Hematopoietic multipotent progenitor cell treated with erythropoietin and hydrocortisone succinate and interleukin-3 and kit ligand, for 8 days (in vitro differentiated cells): Measurements from ENCODE around the gene KIAA0825.

Experiments used
- DNase-seq: peaks from one replicate; pipeline ENCODE4 v3.0.0-alpha.2; 2015

The KIAA0825 gene

DNA sequence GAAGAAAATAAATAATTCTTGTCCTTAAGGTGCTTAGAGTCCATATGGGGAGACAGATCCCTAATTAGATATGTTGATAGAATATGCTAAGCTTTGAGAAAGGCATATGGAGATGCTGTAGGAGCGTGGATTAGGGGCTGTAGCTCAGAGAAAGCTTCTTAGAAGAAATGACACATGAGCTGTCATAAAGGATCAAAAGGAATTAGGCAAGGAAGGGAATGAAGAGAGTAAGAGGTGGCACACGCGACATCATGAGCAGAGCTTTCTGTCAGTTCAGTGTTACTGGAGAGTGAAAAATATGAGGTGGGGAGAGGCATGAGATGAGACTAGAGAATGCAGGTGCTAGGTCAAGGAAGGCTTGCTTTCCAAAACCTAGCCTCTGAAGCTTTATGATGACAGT lies 118.6 kb downstream of the KIAA0825 start:
- no peak for DNase-seq

DNA sequence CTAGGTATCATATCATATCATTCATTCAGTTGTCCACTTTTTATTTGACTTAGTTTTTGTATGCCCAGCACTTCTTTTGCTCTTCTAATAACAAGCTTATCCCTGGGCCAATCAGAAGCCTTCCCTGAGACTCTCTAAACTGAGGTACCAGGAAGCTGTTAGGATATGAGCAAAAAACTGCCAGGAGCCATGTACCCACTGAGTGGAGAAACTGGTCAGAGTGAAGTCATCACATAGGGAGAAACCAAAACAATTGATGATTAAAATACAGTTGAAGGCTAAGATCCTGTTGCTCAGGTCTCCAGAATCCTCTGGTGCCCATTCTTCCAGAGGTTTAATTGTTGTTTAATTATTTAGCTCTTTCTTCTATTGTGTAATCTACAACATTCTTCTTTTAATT lies 120.2 kb downstream of the KIAA0825 start:
- no peak for DNase-seq

DNA sequence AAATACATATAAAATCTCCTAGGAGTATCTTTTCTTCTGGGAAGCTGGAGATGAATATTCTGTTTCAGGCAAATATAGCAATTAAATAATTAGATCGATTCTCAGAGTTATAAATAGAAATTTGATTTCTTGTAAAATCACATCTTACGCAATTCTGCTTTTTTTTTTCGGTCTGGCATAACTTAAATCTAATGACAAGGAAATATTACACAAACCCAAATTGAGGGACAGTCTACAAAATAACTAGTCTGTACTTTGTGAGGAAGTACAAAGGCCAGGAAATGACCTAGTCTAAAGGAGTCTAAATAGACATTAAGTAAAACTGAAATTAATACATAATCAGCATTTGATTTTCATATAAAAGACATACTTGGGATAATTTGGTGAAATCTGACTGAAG lies 133.3 kb downstream of the KIAA0825 start:
- no peak for DNase-seq

DNA sequence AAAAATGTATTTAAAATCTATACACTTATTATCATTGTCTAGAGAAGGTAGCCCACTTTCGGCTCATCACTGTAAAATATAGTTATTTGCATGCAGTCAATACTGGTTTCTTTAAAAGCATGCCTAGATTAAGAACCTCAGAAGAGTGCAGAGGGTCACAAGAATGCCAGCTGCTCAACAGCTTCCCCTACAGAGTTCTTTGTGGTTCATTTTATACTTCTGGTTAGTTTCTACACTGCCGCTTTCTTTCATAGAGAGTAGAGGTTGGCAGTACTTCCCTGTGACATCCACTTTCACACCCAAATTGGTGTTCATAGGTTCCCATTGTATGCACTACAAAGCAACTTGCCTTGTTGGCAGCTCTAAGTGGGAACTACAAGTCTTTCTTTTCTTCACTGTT lies 137.3 kb downstream of the KIAA0825 start:
- DNase-seq = no peak

DNA sequence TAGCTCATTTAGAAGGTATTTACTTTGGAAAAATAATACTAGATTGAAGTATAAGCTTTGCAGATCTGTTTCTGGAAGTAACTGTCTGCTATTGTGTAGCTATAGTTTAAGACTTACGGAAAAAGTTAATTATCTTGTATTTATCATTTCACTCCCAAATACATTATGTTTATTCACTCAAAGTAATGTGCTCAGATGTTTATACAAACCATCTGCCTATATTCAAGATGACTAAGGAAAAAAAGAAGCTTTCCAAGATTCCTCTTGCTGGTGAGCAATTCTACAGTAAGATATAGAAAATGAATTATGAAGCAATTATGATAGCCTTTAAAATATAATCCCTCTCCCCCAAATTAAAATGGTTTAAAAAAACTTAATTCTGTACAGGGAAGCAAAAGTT lies 137.9 kb downstream of the KIAA0825 start:
- DNase-seq = no peak

DNA sequence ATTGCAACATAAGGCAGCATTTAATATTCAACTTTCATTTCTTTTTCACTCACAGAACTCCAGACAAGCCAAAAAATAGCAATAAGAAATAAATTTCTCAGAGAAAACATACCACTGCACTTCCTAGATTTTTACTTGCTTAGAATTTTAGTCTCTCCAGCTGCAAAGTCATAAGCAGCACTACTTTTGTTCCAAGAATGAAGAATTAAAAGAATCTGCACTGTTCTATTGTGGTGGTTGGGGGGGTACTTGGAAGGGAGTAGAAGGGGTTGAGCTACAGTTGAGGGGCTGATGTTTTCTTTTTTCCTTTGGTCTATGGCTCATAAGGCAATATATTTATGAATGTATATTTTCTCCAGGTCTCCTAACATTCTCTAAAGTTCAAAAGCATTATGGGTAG lies 144.5 kb downstream of the KIAA0825 start:
- DNase-seq = no peak

DNA sequence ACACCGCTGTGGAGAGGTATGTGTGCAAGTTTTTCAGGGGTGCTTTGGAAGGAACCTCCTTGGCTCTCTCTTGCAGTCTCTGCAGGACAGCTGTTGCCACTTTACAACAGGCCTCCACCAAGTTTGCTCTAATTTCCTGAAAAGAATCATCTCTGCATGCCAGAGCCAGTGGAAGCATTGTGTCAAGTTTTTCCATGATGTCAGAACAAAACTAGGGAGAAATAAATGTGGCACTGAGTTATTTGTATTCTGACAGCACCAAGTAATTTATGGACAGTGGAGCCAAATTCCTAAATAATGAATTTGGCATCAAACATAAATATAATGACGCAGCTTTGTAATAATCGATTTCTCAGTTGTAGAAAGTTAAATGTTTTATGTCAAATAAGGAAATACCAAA lies 146.9 kb downstream of the KIAA0825 start:
- no peak for DNase-seq

DNA sequence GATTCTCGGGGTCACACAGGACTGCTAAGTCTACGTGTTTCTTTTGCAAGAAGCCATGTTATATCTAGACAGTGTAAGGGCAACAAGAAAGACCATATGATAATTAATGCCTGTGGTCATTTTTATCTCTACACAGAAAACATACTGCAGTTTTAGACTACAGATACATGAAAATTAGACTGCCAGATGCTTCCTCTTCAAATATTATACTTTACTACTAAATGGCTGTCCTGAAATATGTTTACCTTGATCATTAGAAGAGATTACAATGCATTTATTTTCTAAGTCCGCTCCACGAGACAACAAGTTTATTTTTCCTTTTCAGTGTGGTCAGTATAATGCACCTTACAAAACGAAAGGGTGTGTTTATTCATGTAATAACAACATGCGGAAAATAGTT lies 147.6 kb downstream of the KIAA0825 start:
- no peak for DNase-seq

DNA sequence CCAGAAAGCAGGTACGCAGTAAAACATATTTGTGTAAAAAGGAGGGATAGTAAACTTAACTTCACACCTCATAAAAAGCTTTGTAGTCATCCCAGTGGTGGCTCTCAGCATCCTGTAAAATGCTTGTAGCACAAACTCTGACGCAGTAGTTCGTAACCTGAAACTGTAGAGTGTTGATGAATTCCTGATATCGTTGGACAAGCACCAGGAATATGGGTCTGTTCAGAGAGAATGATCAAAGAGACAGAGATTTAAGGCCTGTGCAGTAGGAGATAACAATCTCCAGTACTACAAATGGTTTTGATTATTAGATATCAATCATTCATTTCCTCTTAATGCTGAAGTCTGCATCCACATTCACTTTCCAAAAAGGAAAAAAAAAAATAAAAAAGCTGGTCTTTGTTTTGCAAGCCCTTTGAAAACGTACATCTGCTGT lies 148.5 kb downstream of the KIAA0825 start:
- no peak for DNase-seq

DNA sequence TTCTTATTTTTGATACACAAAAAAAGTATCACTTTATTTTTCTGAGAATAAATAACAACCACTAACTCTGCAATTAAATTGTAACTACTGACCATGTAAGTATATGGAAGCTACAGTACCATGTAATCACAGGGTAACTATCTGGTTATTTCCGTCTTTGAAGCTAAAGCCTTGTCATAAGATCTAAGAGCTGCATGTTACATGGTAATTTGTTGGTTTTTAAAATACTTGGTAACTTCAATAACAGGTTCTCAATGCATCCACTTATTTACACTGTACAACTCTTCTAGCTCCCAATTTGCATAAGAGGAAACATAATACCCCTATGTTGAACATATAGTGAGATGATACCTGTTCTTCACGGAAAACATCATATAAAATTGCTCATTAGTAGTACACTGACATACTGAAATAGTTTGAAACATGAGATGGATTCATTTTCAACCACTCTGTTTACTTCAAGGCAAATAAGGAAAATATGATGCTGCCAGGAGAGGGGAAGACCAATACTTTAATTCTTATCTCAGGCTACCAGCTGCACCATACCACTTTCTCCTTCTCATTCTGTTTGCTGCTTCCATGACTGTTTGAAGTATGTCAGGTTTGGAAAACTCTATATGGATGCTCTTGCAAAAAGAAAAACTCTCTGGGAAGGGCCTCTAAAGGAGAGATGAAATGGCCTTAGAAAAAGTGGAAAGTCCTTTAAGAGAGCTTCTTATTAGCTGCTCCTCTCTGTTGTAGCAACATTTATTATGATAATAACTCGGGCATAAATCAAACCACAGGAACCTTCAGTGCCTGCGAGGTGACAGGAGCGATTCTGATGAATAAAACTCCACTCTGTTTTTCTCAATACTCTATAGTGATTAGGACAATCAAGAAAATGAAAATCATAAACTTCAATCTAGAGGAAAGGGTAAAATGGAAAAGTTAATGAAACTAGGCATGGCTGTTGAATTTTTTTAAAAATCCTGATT lies 150.2 kb downstream of the KIAA0825 start:
- DNase-seq = no peak

DNA sequence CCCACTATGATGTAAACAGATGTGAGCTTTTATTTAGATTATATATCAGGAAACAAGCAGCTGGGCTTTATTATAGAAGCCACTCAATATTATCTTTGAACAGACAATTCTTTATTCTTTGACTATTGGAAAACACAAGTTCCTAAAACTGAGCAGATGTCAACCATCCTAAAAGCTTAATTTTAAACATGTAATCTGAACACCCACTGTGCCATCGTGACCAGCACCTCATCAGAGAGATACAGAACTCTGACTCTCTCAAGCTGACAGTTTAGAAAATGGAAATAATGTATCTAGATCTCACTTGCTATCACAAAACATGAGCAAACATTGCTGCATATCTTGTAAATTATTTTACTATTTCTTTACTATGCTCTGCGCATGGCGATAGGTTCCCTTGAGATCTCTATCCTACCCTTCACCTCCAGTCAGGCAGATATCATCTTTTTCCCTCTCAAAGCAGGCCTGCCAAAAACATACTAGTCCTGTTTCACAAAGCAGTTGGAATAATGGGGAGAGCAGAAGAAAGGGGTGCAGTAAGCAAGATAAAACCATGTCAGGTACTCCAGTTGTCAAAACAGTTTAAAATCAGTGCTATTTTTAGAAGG lies 151.0 kb downstream of the KIAA0825 start:
- no peak for DNase-seq

DNA sequence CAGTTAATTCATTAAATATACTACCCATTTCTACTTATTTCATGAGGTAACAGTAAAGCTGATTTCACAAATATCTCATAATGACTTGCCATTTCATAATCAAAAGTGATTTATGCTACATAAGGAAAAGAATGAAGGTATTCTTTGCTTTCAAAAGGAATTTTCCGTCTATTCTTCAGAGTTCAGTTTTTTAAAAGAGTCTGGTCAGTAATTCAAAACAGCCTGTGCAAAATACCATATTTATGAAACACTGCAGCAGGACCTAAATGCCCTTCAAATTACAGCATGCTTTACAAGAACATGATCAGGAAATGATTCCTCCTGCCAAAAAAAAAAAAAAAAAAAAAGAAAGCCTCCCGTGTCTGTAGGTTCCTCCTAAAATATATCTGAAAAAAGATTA lies 154.7 kb downstream of the KIAA0825 start:
- DNase-seq = no peak

DNA sequence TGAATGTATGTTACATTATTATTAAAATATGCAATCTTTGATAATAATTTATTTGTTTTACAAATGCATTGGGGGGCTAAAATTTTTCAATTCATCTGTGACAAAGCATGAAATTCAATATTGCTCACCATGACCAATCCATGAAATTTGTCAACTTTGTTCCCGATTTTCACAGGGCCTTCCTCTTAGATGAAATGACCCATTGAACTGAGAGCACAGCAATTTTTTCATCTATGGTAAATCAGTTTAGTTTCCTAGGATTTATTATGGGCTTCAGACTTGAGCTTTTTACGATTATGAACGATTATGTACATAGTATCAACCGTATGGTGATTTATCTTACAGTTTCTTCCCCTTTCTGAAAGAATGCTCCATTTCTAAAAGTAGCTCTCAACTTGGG lies 157.3 kb downstream of the KIAA0825 start:
- no peak for DNase-seq

DNA sequence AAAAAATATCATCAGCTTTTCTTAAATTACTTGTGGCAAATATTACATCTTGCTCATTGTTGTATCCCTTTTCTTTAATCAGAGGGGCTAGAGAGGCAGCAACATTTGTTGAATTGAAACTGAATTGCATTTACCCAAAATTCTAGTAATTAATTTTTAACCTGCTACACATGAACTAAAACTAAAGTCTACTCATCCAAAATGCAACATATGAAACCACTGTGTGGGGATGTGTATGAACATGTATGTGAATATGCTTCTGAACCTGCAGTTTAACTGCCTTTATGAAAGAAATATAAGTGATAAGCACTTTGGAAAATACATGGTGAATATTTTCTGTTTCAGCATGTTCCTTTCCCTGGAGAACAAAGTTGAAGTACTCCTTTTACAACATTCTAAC lies 158.5 kb downstream of the KIAA0825 start:
- no peak for DNase-seq

DNA sequence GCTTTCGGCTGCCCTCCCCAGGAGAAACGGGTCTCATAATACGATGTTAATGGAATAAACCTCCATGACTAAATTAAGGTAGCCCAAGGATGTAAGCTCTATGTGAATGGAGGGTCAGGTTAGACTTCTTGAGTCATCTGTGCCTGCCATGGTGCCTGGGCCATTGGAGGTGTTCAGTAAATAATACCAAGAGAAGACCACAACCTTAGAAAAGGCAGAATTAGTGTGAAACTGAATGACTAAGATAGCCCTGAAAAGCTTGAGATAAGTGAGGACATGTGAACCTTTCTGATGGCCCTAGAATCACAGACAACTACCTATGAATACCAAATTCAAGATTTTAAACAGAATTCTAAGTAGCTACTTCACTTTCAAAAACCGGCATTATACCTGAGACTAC lies 160.6 kb downstream of the KIAA0825 start:
- no peak for DNase-seq

DNA sequence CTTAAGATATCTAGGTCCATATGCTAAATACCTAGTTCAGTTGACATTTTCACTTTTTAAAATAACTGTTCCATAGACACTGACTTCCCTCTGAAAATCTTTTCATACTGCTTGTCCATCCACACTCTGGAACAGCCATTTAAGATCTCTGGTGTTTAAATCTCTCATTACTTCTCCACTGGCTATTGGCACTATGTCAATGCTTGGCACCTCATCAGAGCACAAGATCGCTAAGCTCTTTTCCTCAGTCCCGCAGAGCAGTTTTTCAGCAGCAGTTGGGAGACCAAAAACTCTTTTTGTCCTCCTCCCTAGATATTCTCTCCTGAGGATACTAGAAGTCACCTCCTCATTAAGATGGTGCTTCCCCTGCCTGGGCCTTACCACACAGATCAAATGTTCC lies 172.7 kb downstream of the KIAA0825 start:
- no peak for DNase-seq

DNA sequence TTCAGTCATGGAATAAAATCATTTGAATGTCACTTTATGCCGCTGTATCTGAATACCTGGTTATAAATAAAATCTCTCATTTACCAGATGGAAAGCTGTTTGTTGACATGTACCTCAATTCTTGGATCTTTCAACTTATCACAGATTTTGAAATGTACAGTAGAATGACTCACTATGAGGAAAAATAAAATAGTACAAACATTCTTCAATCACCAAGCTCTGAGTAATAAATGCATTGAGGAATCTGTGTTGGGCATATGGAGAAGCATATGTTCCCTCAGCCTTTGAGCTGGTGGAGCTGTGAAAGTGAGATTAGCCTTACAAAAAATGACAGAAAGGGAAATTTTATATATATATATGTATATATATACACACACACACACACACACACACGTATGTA lies 175.4 kb downstream of the KIAA0825 start:
- DNase-seq = no peak

DNA sequence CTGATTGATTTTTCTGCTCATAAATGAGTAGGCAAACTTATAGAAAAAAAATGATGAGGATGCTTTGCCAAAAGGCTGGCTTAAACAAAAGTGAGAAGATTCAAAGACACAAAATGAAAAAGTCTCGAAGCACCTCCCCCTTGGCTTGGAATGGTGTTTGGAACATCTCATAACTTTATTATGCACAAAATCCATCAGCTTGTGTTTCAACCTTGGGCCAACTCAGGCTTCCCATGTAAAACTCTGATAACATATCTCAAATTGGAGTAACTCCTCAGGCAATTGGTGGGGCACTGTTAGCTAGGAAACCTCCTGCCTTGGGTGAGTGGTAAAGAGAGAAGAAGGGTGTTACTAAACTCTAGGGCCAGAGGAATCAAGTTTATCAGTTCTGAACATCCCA lies 176.3 kb downstream of the KIAA0825 start:
- DNase-seq = no peak

DNA sequence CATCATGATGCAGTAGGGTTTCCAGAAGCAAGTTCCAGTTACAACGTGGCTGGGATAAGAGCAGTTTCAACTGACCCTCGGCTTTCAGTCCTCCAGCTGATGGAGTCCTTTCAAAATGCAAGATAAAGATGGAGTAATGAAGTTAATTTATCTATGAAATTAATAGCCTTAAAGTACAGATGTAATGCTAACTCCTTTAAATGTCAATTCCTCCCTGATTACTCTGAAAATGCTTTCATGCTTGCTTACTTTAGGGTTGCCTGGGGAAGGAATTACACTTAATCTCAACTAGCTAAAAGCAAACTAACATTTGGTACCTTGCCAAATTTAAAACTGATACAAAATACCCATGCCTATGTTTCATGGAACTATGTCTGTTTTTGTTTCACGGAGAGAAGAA lies 178.4 kb downstream of the KIAA0825 start:
- DNase-seq = no peak

DNA sequence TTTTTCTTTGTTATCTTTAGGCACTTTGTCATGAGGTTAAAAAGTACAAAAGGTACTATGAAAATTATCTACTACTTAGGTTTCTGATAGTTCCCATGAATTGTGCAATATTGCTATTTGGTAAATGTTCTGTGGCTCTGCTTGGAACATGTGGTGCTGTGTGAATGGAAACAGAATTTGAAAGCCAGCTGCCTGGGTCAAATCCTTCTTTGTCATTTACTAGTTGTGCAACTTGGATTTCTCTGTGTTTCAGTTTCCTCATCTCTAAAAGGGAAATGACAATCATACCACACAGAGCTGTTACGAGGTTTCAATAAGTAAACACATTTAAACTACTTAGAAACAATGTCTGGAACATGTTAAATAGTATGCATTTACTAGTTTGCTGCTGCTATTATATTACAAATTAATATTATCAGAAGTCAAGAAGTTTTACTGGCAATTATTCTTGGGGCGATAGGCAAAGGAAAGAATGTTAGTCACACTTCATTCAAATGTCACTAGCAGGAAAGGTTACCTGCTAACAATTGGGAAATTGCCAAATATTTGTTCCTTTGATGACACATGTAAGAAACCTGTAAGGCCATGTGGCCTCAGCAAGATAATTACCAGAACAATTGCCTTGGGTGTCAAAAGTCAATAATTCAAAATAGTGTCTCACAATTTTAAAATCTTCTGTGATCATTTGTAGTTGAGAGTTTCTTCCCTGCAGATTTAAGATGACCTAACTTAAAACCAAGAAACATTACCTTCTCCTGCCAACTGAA lies 184.8 kb downstream of the KIAA0825 start:
- no peak for DNase-seq

DNA sequence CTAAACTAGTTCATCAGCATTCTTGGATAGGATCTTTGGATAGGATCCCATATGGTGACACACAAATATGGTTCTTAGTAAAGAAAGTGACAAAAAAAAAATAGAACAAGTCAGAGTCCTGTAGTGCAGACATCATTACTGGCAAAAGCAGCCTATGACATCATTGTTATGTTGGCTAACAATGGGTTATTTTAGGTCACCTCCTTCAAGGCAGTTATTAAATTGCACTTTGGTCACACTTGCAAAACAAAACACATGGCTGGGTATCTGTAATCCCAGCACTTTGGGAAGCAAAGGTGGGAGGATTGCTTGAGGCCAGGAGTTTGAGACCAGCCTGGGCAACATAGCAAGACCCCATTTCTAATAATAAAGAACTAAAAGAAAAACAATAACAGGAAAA lies 185.9 kb downstream of the KIAA0825 start:
- no peak for DNase-seq

DNA sequence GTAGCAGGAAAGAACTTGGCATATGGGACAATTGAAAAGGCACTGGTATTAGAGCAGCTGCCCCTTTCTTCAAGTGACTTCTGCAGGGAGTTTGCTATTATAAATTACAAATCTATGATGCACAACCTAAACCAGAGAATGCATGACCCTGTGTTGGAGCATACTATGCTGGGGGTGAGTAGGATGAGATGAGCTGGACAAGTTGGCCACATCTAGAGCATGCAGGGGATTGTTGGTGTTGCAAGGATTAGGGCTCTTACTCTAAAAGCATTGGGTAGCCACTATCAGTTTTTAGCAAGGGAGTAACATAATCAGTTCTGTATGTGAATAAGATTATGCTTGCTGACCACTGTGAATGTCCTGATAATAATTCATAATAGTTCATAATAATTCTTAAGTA lies 186.7 kb downstream of the KIAA0825 start:
- DNase-seq = no peak

DNA sequence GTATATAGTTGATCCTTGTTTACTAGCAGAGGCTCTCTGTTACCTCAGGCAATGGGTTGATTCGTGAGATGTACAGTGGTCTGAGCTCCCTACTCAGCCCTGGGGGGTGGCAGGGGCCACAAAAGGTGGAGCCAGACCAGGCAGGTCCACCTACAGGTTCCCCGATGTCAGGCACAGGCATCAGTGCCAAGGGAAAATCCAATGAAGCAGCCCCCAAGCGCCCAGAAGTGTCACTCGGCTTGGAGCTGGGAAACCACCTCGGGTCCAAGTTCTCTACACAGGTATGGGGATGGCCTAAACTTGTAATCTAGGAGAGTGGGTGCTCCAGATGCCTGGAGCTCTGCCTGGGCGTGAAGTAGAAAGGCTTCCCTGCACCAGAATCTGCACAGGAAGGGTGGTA lies 188.8 kb downstream of the KIAA0825 start:
- no peak for DNase-seq

DNA sequence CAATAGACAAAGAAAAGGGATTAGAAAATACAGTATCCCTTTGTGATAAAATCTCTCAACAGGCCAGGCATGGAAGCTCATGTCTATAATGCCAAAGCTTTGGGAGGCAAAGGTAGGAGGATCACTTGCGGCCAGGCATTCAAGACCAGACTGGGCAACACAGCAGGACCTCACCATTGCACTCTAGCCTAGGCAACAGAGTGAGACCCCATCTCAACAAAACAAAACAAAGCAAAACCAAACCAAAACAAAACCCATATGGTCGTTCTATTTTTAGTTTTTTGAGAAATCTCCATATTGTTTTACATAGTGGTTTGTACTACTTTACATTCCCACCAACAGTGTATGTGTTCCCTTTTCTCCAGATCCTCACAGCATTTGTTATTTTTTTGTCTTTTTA lies 193.0 kb downstream of the KIAA0825 start:
- DNase-seq = no peak
